ENCODE measurements around the gene NEO1.

Gene NEO1

DNA sequence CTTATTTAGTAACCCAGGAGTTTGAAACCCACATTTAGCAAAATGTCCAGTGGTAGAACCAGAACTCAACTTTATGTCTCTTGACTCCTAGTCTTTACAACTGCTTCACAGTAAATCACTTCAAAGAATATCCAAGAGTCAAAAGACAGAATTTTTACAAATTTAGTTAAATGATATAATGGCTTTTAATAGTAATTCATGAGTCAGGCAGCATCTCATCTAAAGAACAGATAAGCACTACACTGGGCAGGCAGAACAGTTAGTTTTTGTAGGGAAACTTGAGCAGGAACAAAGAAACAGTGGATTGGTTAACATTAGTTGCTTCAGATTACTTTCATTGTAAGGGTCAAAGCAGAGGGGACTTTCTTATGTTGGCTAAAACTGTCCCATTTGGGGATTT is 120.2 kb downstream of the NEO1 start:
- Histone ChIP-seq H3F3A (ENCODE audit: control insufficient read depth, insufficient read depth) (no peaks in the 10 kb centered on the region), H3K4me2 (ENCODE audit: low read length) (no peak overlapping the region), H3K79me2 (ENCODE audit: control insufficient read depth, low read length) (no peaks in the 10 kb centered on the region), H3K27ac (ENCODE audit: low read depth, low read length) (no peak overlapping the region), H3K36me3 (ENCODE audit: control insufficient read depth, low read length) (no peaks in the 10 kb centered on the region), H3K4me1 (ENCODE audit: control insufficient read depth, low read length) (no peaks in the 10 kb centered on the region), H3K9me2 (replicated peaks; ENCODE audit: control insufficient read depth, low read length) (no peaks in the 10 kb centered on the region), H3K9me3 (ENCODE audit: control insufficient read depth, insufficient read depth, low read length) (no peaks in the 10 kb centered on the region), H3K4me3 (ENCODE audit: low read length) (no peak overlapping the region), H3K27me3 (ENCODE audit: control insufficient read depth, low read length) (peaks cover 6% of the 10 kb centered on the region; the same call in 1 of the 2 replicates), H4K20me1 (ENCODE audit: control insufficient read depth, insufficient read depth, low read depth, low read length) (no peaks in the 10 kb centered on the region)
- no peak for TF ChIP-seq EZH2phosphoT487 (IDR thresholded peaks at IDR 0.05; ENCODE audit: borderline replicate concordance, low read length)
- TF ChIP-seq, protein P1, sequence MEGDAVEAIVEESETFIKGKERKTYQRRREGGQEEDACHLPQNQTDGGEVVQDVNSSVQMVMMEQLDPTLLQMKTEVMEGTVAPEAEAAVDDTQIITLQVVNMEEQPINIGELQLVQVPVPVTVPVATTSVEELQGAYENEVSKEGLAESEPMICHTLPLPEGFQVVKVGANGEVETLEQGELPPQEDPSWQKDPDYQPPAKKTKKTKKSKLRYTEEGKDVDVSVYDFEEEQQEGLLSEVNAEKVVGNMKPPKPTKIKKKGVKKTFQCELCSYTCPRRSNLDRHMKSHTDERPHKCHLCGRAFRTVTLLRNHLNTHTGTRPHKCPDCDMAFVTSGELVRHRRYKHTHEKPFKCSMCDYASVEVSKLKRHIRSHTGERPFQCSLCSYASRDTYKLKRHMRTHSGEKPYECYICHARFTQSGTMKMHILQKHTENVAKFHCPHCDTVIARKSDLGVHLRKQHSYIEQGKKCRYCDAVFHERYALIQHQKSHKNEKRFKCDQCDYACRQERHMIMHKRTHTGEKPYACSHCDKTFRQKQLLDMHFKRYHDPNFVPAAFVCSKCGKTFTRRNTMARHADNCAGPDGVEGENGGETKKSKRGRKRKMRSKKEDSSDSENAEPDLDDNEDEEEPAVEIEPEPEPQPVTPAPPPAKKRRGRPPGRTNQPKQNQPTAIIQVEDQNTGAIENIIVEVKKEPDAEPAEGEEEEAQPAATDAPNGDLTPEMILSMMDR (IDR thresholded peaks at IDR 0.05; ENCODE audit: low read depth, low read length, poor library complexity, severe bottlenecking): no peak

DNA sequence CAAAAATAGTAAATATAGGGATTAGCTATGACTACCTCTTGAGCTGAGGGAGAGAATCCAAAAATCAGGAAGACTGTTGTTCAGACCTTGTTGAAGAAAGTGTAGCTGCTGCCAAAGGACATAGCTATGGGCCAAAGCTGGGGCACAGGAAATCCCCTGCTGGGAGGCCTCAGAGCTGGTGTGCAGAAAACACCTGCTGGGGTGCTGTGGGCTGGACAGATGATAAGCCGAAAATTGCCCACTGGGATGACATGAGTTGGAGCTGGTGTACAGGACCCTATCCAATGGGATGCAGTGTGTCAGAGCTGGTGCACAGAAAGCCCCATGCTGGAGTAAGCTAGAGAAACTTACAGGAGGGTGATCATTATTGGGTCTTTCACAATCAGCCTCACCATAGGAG is 121.9 kb downstream of the NEO1 start:
- no peak for TF ChIP-seq EZH2phosphoT487 (IDR thresholded peaks at IDR 0.05; ENCODE audit: borderline replicate concordance, low read length)
- TF ChIP-seq, protein P1 (IDR thresholded peaks at IDR 0.05; ENCODE audit: low read depth, low read length, poor library complexity, severe bottlenecking): no peak
- H4K20me1 ChIP-seq (ENCODE audit: control insufficient read depth, insufficient read depth, low read depth, low read length): no peaks in the 10 kb centered on the region

DNA sequence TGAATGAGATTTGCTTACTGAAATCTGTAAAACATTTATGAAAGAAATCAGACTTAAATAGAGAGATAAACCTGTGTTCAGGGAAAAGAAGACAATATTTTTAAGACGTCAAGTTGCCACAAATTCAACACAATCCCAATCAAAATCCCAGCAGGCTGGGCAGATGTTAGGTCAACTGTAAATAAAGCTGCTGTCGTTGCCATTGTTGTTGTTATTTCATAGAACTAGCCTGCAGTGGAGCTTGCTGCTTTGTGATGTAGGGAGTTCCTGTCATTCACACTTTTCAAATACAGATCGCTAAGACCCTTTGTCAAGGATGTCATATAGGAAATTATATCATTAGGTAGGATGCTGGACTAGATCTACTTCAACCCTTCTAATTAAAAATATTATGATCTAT is 123.1 kb downstream of the NEO1 start:
- no peaks in the 10 kb centered on the region for H3K4me1 ChIP-seq (ENCODE audit: control insufficient read depth, low read length)
- no peaks in the 10 kb centered on the region for H4K20me1 ChIP-seq (ENCODE audit: control insufficient read depth, insufficient read depth, low read depth, low read length)
- TF ChIP-seq, protein P1 (IDR thresholded peaks at IDR 0.05; ENCODE audit: low read depth, low read length, poor library complexity, severe bottlenecking): no peak
- no peak for TF ChIP-seq EZH2phosphoT487 (IDR thresholded peaks at IDR 0.05; ENCODE audit: borderline replicate concordance, low read length)
- H3K4me2 ChIP-seq (ENCODE audit: low read length): no peak overlapping the region
- no peaks in the 10 kb centered on the region for H3K9me2 ChIP-seq (replicated peaks; ENCODE audit: control insufficient read depth, low read length)
- peaks cover 6% of the 10 kb centered on the region; the same call in 1 of the 2 replicates for H3K27me3 ChIP-seq (ENCODE audit: control insufficient read depth, low read length)
- no peaks in the 10 kb centered on the region for H3K36me3 ChIP-seq (ENCODE audit: control insufficient read depth, low read length)
- no peak overlapping the region for H3K4me3 ChIP-seq (ENCODE audit: low read length)
- no peaks in the 10 kb centered on the region for H3F3A ChIP-seq (ENCODE audit: control insufficient read depth, insufficient read depth)
- no peaks in the 10 kb centered on the region for H3K9me3 ChIP-seq (ENCODE audit: control insufficient read depth, insufficient read depth, low read length)
- no peaks in the 10 kb centered on the region for H3K79me2 ChIP-seq (ENCODE audit: control insufficient read depth, low read length)
- H3K27ac ChIP-seq (ENCODE audit: low read depth, low read length): no peak overlapping the region

More for the DNA sequence above, 121.9 kb downstream of the NEO1 start:
- Histone ChIP-seq H3K27ac (ENCODE audit: low read depth, low read length) (no peak overlapping the region), H3K4me3 (ENCODE audit: low read length) (no peak overlapping the region), H3K79me2 (ENCODE audit: control insufficient read depth, low read length) (no peaks in the 10 kb centered on the region), H3K4me1 (ENCODE audit: control insufficient read depth, low read length) (no peaks in the 10 kb centered on the region), H3K36me3 (ENCODE audit: control insufficient read depth, low read length) (no peaks in the 10 kb centered on the region), H3K9me3 (ENCODE audit: control insufficient read depth, insufficient read depth, low read length) (no peaks in the 10 kb centered on the region), H3K27me3 (ENCODE audit: control insufficient read depth, low read length) (peaks cover 6% of the 10 kb centered on the region; the same call in 1 of the 2 replicates), H3K4me2 (ENCODE audit: low read length) (no peak overlapping the region), H3K9me2 (replicated peaks; ENCODE audit: control insufficient read depth, low read length) (no peaks in the 10 kb centered on the region), H3F3A (ENCODE audit: control insufficient read depth, insufficient read depth) (no peaks in the 10 kb centered on the region)
